CD1c-positive myeloid dendritic cell (primary cell): ENCODE data around the gene DDX50.
"Not testable (repeated sequence)": the region's sequence is repeated elsewhere in the genome, so short reads cannot be mapped to it uniquely, and the experiment has no call there.

Experiments
- DNase-seq: peaks from one replicate; pipeline ENCODE4 v3.0.0-alpha.2; 2016; ENCODE audit errors: extremely low spot score

The DDX50 gene

DNA sequence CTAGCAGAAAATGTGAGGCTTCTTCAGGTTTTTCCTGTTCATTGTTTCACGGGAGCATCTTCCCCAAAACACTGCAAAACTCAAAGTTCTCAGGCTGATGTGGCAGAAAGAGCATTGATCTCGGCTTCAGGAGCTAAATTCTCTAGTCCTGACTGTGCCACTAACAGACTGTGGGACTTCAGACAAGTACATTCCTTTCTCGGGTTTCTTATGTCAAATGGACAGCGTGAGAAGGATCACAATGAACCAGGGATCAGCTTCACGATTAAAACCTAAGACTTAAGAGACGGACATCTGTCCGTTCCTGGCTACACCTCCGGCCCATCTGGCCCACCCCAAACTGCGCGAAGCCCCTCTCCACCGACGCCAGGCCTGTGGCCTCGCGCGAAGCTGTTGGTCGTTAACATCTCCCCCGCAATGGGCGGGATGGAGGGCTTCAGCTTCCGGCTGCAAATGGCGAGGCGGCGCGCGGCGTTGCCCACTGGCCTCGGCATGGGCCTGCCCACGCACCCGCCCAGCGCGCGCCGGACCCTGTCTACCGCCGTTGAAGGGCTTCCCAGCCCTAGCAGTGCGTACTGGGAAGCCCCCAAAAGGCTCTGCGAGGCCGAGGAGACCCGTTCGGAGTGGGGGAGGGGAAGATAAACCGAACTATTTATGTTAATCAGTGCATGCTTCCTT is 549 bp upstream of the DDX50 start:
- DNase-seq = no peak

GRCh38 chr10:68902382-68902781 is 1.3 kb downstream of the DDX50 start:
- DNase-seq = no peak

- no peak for DNase-seq
Observed at GRCh38 chr10:68924593-68924992, 23.5 kb downstream of the DDX50 start.

GRCh38 chr10:68925489-68925888 is 24.4 kb downstream of the DDX50 start:
- DNase-seq = no peak

DNA sequence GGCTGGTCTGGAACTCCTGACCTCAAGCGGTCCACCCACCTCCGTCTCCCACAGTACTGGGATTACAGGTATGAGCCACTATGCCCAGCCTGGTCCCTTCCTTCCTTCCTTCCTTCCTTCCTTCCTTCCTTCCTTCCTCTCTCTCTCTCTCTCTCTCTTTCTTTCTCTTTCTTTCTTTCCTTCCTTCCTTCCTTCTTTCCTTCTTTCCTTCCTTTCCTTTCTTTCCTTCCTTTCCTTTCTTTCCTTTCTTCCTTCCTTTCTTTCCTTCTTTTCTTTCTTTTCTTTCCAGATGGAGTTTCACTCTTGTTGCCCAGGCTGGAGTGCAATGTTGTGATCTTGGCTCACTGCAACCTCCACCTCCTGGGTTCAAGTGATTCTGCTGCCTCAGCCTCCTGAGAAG is 28.0 kb downstream of the DDX50 start:
- DNase-seq = not testable (repeated sequence)

GRCh38 chr10:68929888-68930287 is 28.8 kb downstream of the DDX50 start:
- not testable (repeated sequence) for DNase-seq

DNA sequence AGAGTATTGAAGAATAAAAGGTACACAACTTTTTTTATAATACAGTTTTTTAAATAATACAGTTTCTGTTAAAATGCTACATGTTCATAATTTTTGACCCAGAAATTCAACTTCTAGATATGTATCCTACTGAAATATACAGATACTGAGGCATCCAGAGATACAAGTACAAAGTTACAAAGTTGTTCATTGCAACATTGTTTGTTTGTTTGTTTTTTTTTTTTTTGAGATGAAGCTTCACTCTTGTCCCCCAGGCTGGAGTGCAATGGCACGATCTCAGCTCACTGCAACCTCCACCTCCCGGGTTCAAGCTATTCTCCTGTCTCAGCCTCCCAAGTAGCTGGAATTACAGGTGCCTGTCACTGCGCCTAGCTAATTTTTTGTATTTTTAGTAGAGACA is 31.7 kb downstream of the DDX50 start:
- DNase-seq = not testable (repeated sequence)

DNA sequence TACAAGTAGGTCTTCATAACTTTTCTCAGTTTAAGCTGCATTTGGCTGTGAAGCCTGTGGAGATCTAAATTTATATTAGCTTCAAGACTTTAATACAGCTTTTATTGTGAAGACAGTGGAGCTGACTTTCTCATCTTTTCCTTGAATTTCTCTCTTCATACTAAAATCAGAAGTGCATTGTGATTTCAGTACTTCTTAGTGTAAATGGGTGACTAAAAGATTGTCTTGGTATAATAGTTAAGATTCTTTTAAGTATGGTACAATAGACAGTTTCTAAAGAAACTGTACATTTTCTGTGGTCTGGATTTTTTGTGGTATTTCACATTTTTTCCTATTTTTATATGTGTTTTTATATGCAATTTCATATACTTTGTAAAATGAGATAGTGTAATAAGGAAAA is 33.9 kb downstream of the DDX50 start:
- DNase-seq = no peak

- no peak for DNase-seq
Observed at GRCh38 chr10:68938117-68938516, 37.0 kb downstream of the DDX50 start.

DNA sequence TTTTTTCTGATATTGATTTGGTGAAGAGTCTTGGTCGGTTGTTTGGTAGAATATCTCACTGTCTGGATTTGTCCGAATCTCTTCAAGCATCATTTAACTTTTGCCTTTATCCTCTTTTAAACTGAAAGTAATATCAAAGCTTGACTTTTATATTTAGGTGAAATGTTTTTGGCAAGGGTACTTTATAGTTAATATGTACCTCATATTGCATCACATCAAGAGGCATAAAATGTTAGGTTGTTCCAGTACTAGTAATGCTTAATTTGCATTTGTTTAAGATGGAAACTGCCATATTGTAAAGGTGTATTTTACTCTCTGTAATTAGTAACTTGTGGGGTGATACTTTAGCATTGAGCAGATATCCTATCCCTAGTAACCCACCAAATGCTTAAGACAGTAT is 37.8 kb downstream of the DDX50 start:
- no peak for DNase-seq

DNA sequence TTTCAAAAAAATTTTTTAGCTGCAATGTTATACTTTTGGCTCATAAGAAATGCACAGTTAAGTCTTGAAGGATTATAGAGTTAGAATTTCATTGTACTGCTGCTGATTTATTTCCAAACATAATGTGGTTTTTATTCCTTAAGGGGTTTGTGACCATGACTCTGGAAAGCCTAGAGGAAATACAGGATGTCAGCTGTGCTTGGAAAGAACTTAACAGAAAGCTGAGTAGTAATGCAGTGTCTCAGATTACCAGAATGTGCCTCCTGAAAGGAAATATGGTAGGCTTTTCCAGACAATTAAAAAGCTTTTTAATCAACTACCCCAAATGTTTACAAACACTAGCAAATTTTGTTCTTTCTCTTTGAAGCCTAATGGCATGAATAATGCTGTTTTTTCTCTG is 39.8 kb downstream of the DDX50 start:
- DNase-seq = not testable (repeated sequence)

- DNase-seq = no peak
Observed at GRCh38 chr10:68950598-68950997, 49.5 kb downstream of the DDX50 start.

DNA sequence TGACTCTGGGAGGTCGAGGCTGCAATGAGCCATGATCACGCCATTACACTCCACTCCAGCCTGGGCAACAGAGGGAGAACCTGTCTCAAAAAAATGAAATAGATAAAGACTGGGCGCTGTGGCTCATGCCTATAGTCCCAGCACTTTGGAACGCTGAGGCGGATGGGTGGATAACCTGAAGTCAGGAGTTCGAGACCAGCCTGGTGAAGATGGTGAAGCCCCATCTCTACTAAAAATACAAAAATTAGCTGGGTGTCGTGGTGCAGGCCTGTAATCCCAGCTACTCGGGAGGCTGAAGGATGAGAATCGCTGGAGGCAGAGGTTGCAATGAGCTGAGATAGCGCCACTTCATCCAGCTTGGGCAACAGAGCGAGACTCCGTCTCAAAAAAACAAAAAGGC is 53.8 kb downstream of the DDX50 start:
- no peak for DNase-seq

DNA sequence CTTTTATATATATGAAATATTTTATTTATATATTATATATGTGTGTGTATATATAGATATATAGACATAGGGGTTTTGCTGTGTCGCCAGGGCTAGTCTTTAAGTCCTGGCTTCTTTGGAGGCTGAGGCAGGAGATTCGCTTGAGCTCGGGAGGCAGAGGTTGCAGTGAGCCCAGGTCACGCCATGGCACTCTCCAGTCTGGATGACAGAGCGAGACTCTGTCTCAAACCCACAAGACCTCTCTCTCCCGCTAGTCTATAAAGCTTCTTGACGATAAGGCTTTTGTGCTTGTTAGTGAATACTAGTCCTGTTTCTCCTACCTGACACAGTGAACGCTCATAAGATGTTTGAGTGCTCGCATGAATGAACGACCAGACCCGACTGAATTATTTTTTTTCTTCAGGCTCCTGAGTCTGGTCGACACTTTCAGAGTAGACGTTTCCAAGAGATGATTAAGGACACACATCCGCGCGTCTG is 54.3 kb downstream of the DDX50 start:
- no peak for DNase-seq

DNA sequence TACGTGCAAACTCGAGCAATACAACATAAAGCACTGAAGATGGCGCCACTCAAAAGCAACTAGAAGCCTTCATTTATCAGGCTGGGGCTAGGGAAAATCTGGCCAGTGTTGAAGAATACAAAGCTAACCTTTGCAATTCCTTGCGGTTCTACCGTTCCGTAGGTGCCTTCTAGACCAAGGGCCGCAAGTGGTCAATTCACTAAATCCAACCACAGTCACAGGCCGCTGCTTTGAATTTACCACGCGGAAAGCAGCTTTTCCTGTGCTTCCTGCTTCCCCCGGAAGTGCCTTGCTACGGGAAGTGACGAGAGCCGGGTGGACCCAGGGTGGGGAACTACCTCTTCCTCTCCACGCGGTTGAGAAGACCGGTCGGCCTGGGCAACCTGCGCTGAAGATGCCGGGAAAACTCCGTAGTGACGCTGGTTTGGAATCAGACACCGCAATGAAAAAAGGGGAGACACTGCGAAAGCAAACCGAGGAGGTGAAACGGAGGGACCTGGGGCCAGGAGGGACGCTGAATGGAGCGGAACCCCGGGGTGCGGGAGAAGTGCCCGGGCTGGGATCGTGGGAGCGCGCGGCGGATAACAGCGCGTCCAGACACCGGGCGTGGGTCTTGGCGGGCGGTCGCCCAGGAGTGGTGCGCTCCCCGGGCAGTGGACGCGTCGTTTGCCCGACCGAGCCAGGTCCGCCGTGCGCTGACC is 54.9 kb downstream of the DDX50 start, which contains the start of gene DDX21:
Gene DDX21 (plus strand): TSS at position 339 of the 701 bp plus-strand sequence. CDS start 56 bp downstream, at position 395.
- DNase-seq = peak; percentile 95

- DNase-seq = no peak
Observed at GRCh38 chr10:68957284-68957615, 56.1 kb downstream of the DDX50 start.

GRCh38 chr10:68957654-68958053 is 56.5 kb downstream of the DDX50 start:
- no peak for DNase-seq

DNA sequence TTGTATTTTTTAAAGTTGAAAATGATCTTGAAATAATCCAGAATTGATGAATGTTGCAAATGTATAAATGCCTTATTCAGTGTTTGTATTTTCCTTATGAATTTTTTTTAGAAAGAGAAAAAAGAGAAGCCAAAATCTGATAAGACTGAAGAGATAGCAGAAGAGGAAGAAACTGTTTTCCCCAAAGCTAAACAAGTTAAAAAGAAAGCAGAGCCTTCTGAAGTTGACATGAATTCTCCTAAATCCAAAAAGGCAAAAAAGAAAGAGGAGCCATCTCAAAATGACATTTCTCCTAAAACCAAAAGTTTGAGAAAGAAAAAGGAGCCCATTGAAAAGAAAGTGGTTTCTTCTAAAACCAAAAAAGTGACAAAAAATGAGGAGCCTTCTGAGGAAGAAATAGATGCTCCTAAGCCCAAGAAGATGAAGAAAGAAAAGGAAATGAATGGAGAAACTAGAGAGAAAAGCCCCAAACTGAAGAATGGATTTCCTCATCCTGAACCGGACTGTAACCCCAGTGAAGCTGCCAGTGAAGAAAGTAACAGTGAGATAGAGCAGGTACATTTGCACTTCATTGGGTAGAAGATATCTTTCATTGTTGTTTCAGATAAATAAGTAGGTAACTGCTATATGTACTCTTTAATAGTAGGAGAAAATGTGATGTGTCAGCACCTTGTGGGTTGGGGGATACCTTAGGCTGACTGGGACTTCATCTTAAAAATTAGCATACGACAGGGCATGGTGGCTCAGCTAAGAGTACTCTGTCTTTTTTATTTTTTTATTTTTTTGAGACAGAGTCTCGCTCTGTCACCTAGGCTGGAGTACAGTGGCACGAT is 58.8 kb downstream of the DDX50 start:
- no peak for DNase-seq

GRCh38 chr10:68963151-68963550 is 62.0 kb downstream of the DDX50 start:
- no peak for DNase-seq

GRCh38 chr10:68973975-68974374 is 72.9 kb downstream of the DDX50 start:
- no peak for DNase-seq

- DNase-seq = not testable (repeated sequence)
Observed at GRCh38 chr10:68975936-68976473, 74.9 kb downstream of the DDX50 start.

- not testable (repeated sequence) for DNase-seq
Observed at GRCh38 chr10:68979738-68980137, 78.6 kb downstream of the DDX50 start.
